Ishikawa (cell line): ENCODE results near the gene AMMECR1.

ENCODE experiments used
- CEBPB ChIP-seq: IDR thresholded peaks from 2 replicates; pipeline ENCODE4 v1.6.1; 2012
- CREB1 ChIP-seq: IDR thresholded peaks from 2 replicates; pipeline ENCODE4 v1.6.1; 2012; ENCODE audit warnings: low read depth
- EP300 ChIP-seq: IDR thresholded peaks from 2 replicates; pipeline ENCODE4 v1.6.1; 2012; ENCODE audit warnings: borderline replicate concordance
- MAX ChIP-seq: IDR thresholded peaks from 2 replicates; pipeline ENCODE4 v1.6.1; 2012
- NFIC ChIP-seq: IDR thresholded peaks from 2 replicates; pipeline ENCODE4 v1.6.1; 2012
- RAD21 ChIP-seq: IDR thresholded peaks from 2 replicates; pipeline ENCODE4 v1.6.1; 2012; ENCODE audit warnings: low read depth
- REST ChIP-seq: IDR thresholded peaks from 2 replicates; pipeline ENCODE4 v1.6.1; 2012; ENCODE audit warnings: low read depth, mild to moderate bottlenecking
- TAF1 ChIP-seq: IDR thresholded peaks from 2 replicates; pipeline ENCODE4 v1.6.1; 2012; ENCODE audit warnings: low read depth, mild to moderate bottlenecking
- TCF12 ChIP-seq: IDR thresholded peaks from 2 replicates; pipeline ENCODE4 v1.6.1; 2012; ENCODE audit warnings: low read depth
- USF1 ChIP-seq: IDR thresholded peaks from 2 replicates; pipeline ENCODE4 v1.6.1; 2012
- ZBTB7A ChIP-seq: IDR thresholded peaks from 2 replicates; pipeline ENCODE4 v1.6.1; 2012; ENCODE audit warnings: low read depth

GRCh38 chrX:110248578-110248977 is 69.3 kb downstream of the AMMECR1 start:
- TF ChIP-seq EP300 = no peak
- TF ChIP-seq RAD21 = no peak
- no peak for TF ChIP-seq ZBTB7A
- no peak for TF ChIP-seq MAX
- TF ChIP-seq CEBPB = no peak
- no peak for TF ChIP-seq REST
- no peak for TF ChIP-seq USF1
- no peak for TF ChIP-seq NFIC
- no peak for TF ChIP-seq TAF1
- no peak for TF ChIP-seq TCF12
- no peak for TF ChIP-seq CREB1
